ENCODE results near the gene NXN.

NXN gene

GRCh38 chr17:979539-980405, at the start of gene NXN:
TSS of gene NXN (minus strand) at chr17:979776.
- peak; percentile 93 for DNase-seq

DNA sequence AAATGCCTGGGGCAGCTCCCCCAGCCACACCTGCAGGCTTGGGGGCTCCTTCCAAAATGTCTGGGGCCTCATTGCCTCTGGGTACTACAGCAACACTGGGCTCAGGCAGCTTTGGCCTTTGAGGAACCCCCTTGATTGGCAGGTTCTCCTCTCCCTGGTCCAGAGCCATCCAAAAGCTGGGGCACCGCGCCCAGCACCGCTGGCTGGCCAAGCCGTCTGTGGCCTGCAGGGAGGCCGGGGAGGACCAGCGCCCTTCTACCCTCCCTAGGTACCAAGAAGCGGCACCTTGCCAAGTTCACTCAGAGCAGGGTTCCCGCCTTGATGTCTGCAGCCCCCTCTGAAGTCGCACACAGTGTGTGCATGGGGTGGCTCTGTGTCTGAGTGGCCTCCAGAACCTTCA, 47.5 kb upstream of the NXN start:
- DNase-seq, result no peak

DNA sequence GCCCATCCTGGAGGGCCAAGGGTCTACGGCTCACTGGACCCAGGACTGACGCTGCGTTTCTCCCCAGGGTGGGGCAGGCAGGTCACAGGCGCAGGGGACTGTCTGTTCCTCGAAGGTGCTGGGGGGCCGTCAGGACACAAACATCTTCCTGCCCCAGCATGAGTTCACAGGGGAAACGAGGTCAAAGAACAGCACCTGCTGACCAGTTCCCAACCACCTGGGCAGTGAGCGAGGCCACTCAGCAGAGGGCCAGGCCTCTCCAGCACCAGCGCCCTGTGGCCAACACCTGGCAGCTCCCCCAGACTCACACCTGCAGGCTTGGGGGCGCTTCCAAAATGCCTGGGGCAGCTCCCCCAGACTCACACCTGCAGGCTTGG, 47.0 kb upstream of the NXN start:
- DNase-seq, result no peak

- DNase-seq, result no peak
Observed at GRCh38 chr17:1025733-1026598, 46.4 kb upstream of the NXN start.

DNA sequence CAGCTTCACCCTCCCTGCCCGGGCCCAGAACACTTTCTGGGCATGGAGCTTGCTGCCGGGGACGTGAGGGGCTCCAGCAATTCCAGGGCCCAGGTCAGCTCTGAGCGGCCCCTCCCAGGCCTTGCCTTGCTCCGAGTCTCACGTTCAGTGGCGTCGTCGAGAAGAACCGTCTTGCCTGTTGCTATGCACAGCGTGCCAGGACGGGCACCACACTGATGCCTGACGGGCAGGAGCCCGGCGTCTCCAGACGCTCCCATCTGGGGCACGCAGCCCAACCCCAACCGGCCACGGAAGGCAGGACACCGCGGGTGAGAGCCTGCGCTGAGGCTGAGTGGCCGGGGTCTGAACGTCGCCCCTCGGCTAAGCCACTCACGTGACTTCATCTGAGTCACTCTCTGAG, 44.5 kb upstream of the NXN start:
- DNase-seq, result no peak

- no peak for DNase-seq
Observed at GRCh38 chr17:1022278-1023024, 42.9 kb upstream of the NXN start.

DNA sequence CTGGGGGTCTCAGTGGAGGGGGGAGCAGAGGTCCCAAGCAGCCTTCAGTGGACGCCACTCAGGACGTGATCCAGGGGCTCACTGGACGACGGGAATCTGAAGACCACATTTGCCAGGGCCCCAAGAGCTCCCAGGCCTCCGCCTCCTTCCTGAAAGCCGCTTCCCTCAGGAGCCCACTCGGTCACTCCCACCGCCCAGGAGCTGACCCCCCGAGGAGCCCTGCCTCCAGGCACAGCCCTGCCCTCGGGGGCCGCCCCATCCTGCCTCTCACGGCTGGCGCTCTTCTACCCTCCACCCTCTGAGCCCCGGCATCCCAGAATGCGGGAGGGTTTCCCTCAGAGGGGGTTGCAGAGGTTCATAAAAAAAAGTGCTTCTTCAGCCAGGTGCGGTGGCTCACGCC, 41.6 kb upstream of the NXN start:
- DNase-seq, result no peak

DNA sequence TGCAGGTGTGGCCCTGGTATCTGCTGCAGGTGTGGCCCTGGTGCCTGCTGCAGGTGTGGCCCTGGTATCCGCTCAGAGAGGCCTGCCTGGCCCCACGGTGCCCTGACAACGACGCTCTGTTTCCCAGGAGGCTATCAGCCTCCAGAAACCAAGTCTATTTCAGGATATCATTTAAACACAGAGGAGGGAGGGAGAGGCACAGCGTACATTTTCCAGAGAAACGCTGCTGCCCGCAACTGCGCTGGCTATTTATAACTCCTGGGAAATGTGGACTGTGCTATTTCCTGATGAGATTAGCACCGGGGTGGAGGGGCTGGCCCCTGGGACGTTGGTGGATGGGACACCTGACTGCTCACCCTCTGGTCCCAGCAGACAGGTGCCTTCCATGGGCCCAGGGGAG, 39.9 kb upstream of the NXN start:
- no peak for DNase-seq

DNA sequence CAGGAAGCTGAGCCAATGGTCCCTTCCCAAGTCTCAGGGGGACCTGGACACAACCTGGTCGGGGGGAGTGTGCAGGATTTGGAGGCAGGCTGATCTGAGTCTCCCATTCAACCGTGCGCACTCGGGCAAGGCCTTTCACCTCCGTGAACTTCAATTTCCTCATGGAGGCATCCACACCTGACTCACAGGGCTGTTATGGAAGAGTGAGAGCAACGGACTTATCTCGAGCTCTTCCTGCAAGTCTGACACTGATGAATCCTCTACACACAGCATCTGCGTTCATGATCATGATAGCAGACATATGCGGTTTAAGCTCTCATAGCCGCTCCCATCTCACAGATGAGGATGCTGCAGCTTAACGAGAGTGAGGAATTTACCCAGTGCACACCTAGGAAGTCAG, 39.0 kb upstream of the NXN start:
- DNase-seq, result no peak

GRCh38 chr17:1013729-1014090, 34.1 kb upstream of the NXN start:
- DNase-seq, result no peak

- DNase-seq, result no peak
Observed at GRCh38 chr17:1012823-1013728, 33.5 kb upstream of the NXN start.

GRCh38 chr17:1011760-1012735, 32.5 kb upstream of the NXN start:
- DNase-seq, result no peak

- DNase-seq, result no peak
Observed at GRCh38 chr17:1011138-1011537, 31.6 kb upstream of the NXN start.

DNA sequence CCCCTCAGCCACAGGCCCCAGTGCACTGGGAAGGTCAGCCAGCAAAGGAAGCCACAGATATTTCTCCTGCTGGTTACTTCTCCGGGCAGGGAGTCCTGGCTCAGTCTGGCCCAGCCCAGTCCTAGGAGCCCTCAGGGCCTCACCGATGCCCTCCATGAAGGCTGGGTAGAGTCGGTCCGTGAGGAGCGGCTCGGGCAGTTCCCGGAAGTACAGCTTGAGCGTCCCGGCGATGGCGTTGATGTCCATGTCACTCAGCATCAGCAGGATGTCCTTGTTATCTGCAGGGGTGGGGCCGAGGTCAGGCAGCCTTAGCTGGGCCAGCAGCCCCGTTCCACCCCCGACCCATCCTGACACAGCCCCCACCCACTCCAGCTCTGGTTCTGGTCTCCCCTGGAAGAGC, 31.0 kb upstream of the NXN start:
- DNase-seq, result no peak

GRCh38 chr17:1010086-1010450, 30.5 kb upstream of the NXN start:
- no peak for DNase-seq

GRCh38 chr17:1009229-1010085, 29.9 kb upstream of the NXN start:
- DNase-seq, result no peak

DNA sequence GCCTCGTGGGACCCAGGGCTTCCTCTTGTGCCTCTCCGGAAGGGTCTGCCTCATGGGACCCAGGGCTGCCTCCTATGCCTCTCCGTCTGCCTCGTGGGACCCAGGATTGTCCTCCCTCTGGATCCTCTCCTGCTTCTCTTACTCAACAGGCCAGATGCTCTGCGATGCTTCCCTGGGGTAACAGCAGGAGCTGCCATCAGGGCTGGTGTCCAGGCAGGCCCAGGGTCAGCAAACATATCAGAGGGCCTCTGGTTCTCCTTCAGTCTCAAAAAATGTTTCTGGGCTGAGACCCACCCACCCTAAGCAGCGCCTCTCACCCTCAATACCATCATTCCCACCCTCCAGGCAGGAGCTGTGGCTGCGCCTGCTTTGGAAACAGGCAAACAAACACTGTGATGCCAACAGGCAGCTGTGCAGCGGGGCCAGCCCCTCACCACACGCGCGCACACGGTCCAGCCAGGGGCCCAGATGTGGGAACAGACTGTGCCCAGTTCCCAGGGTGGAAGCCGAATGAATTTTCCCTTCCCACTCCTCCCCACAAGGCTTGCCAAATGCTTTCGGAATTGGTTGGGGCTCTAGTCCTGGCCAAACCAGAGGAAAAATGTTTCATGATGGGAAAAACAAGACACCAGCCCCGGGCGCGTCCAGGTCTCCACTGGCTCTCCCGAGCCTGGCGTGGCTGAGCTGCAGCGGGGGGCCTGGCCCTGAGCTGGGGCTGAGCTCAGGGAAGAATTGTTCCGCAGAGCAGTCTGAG, 28.6 kb upstream of the NXN start:
- no peak for DNase-seq

DNA sequence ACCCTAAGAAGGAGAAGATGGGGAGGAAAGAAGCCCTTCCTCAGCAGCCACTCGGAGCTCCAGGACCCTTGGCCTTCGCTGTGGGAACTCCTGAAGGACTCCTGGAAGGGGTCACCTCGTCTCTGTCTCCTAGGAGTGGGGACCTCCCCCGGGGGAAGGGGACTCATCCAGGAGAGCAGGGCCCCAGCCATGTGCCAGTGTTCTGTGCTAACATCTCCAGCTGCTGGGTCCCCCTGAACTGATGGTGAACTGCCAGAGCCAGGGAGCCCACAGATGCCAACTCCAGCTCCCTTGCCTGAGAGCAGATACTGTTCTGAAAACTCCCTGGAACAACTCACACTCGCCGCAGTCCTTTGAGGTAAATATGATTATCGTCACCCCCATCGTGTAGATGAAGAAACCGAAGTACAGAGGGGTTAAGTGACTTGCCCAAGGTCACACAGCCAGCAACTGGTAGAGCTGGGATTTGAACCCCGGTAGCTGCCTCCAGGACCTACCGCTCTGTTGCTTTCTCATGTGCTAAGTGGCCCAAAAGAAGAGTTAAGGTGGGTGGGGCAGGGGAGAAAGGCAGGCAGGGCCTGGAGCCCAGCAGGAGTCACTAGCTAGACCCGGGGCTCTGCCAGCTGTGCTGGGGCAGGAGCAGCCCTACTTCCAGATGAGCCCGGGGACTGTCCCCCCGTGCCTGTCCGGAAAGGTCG, 27.9 kb upstream of the NXN start:
- DNase-seq, result no peak

GRCh38 chr17:1006054-1006453, 26.5 kb upstream of the NXN start:
- DNase-seq, result no peak
